HG03442 (cell line): ENCODE results near the gene HSPB8.
"Not testable (repeated sequence)": the region's sequence is repeated elsewhere in the genome, so short reads cannot be mapped to it uniquely, and the experiment has no call there.

Experiments used
- ATAC-seq: cut with Tn5 transposase; IDR thresholded peaks from one replicate; pipeline ENCODE4 v1.9.1; 2021; ENCODE audit warnings: mild to moderate bottlenecking, moderate library complexity; ENCODE audit not compliant: unreplicated experiment

Gene HSPB8

DNA sequence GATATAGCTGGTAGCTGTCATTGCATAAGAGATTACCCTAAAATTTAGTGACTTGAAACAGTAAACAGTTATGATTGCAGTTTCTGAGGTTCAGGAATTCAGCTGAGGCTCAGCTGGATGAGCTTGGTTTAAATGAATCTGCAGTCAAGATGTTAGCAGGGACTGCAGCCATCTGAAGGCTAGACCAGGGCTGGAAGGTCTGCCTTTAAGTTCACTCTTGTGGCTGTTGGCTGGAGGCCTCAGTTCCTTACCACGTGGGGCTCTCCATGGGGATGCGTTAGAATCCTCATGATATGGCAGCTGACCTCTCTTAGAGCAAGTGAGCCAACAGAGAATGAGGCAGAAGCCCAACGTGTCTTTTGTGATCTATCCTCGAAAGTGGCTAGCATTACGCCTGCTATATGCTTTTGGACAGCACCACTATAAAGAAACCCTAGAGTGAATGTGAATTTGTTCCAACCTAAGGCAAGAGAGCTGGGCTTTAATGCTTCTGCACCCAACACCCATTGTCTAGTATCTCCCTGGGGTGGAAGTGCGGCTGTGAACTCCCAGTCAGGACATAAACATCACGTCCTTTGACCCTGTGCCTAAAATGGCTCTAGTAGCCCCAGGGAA is 26.0 kb downstream of the HSPB8 start:
- no peak for ATAC-seq

DNA sequence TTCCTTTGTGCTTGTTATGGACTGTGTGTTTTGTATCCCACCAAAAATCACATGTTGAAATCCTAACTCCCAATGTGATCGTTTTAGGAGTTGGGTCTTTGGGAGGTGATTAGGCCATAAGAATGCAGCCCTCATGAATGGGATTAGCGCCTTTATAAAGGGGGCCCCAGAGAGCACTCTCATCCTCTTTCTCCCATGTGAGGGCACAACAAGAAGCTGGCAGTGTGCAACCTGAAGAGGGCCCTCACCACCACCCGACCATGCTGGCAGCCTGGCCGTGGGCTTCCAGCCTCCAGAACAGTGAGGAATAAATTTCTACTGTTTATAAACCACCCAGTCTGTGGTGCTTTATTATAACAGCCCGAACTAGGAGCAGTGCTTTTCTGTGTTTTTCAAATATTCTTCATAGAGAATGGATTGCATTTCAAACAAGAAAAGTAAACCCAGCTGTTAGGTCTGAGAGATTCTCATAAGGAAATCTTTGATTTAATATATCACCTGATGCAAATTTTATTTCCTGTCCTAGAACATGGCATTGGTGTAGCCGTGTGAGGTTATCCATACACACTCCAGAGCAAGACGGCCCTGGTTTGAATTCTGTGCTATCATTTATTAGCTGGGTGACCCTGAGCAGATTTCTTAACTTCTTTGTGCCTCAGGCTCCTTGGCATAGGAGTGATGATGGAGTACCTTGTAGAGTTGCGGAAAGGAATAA is 27.8 kb downstream of the HSPB8 start:
- ATAC-seq = no peak

DNA sequence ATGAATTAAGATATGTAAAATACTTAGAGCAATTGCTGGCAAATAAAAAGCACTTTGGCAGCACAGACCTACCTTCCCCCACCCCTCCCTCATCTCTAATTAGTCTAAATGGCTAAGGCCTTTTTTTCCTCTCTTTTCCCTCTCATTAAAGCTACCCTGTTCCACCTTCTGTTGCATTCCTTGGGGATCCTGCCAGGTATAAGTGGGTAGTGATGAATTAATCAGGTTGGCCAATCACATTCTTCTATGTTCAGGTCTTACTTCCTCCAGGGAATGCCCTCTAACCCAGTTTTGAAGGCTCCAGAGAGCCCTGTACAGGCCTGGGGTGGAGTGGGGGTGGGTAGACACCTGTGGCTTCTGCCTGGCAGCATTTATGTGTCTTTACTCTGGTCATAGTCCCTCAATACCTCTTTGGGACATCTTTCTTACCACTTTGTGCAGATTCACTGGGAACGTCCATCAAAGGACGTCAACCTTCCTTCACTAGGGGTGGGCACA is 28.4 kb downstream of the HSPB8 start:
- ATAC-seq = no peak

DNA sequence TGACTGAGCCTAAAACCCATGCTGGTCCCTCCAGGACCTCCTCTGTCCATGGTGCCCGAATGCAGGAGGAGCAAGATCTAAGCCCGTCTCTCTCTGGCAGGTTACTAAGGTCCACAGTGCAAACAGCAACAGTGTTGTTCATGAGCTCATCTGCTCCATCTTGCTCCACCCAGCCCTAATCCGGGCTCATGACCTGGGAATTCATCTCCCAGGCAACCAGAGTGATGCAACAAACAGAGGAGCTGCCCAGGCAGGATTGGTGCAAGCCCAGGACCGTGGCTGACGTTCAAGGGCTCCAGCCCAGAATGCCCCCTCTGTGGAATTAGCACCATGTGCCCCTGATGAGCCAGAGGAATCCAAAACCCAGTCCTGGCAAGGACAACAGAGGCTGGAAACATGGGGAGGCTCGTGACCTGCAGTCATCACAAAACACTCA is 29.9 kb downstream of the HSPB8 start:
- no peak for ATAC-seq

DNA sequence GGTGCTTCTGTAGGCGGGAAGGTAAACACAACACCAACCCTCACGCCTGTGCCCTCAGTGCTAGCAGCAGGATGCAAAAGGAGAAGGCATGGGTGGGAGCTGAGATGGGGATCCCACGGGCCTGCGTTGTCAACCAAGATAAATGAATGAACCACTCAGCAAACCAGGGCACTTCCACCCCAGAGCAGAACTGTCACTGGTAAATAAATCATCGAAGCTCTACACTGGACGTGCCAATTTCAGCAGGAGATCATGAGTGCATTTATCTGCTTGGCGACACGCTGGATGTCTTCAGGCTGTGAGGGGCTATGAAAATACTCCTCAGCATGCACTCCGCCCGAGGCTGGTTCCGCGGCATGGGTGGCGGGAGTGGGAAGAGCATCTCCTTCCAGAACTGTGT is 33.2 kb downstream of the HSPB8 start:
- ATAC-seq = no peak

DNA sequence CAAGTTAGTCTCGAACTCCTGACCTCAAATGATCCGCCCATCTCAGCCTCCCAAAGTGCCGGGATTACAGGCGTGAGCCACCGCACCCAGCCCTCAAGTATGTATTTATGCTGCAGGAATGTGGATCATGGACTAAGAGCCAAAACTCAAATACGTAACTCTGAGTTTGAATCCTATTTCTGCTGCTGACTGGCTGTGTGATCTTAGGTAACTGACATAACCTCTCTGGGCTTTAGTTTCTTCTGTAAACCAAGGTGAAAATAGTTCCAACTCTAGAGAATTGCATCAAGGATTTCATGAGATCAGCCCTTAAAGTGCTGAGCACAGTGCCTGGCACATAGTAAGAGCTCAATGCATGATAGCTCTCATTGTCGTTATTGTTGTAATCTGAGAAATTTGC is 37.4 kb downstream of the HSPB8 start:
- ATAC-seq = no peak

DNA sequence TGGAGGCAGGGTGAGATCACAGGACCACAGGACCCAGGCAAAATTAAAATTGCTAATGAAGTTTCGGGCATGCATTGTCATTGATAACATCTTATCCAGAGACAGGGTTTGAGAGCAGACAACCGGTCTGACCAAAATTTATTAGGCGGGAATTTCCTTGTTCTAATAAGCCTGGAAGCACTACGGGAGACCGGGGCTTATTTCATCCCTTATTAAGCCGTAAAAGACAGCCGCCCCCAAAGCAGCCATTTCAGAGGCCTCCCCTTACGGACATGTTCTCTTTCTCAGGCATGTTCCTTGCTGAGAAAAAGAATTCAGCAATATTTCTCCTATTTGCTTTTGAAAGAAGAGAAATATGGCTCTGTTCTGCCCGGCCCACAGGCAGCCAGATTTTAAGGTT is 40.1 kb downstream of the HSPB8 start:
- not testable (repeated sequence) for ATAC-seq

DNA sequence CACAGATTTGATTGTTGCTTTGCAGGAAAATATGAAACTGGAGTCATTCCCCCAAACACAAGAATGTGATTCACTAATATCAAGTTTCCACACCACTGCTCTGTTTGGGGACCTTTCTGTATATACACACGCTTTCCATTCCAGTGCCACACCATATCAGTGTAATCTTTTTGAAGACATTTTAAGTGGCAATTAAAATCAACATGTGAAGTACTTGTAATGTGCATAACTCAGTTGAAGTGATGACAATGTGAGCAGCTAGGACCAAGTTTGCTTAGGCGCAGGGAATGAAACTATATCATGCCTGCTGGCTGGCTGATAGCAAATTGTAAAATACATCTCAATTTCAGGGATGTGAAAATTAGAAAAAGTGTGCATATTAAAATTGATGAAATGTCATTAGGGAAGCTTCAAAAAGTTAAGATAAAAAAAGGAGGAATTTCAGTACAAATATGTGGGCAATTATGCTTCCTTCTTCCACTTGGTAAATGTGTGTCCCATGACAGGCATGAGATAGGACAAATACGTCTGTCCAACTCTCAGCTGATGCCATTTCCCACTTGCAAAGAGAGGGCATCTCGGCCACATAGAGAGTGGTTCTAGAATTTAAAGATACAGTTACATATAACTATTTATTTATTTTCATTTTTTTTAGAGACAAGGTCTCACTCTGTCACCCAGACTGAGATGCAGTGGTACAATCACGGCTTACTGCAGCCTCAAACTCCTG is 43.7 kb downstream of the HSPB8 start:
- no peak for ATAC-seq

DNA sequence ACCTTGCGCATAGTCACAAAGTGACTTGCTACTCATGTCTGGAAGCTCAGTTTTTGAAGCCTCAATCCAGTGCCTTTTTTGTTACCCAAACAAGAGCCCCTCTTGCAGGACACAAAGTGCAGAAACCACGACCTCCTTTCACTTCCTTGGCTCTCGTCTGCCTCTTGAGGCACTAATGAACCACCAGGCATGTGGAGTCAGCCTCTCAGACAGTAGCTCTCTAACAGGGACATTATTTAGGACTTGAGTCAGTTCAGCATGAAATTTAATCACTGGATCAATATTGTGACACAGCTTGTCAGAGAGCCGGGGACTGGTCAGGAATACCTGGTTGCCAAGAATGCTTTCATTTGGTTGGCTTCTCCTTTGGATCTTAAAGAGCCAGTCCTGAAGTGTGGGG is 46.7 kb downstream of the HSPB8 start:
- ATAC-seq = no peak

DNA sequence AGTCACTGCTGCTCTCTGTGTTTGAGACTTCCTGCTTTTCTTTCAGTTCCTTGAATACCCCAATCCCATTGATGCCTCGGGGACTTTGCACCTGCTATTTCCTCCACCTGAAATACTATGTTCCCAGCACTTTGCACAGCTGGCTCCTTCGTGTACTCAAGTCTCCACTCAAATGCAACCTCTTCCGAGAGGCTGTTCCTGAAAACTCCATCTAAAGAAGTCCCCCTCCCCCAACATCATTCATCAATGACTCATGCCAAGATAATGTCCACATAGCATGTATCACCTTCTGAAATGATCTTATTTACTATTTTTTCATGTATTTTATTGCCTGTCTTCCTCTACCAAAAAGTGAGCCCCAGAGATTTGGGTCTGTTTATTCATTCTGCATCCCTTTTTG is 48.6 kb downstream of the HSPB8 start:
- ATAC-seq = no peak

DNA sequence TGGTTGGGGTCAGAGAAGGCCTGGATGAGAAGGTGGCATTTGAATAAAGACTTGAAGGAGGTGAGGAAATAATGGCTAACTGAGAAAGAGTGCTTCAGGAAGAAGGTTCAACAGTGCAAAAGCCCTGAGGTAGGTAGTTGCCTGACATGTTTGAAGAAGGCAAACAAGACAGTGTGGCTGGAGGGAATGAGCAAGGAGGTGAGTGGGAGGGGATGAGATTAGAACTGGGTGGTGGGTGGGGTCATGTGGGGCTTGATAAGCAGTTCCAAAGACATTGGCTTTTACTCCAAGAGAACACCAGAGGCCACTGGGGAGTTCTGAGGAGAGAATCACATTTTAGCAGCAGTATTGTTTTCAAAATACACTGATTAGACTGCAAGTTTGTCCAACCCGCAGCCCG is 50.5 kb downstream of the HSPB8 start:
- no peak for ATAC-seq

DNA sequence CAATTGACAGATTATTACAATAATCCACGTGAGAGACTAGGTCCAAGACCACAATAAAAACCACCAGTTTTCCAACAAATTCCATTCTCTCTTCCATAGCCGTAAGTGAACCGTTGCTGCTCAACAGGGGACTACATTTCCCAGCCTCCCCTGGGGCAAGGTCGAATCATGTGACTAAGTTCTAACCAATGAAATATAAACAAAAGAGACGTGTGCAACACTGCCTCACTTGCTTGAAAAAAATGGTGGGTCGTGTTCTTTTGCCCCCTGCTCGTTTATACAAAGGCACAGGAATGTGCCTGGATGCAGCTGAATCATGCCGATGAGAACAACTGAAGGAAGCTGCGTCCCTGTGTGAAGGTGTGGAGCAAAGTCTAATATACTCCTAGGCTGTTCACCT is 51.1 kb downstream of the HSPB8 start:
- no peak for ATAC-seq

DNA sequence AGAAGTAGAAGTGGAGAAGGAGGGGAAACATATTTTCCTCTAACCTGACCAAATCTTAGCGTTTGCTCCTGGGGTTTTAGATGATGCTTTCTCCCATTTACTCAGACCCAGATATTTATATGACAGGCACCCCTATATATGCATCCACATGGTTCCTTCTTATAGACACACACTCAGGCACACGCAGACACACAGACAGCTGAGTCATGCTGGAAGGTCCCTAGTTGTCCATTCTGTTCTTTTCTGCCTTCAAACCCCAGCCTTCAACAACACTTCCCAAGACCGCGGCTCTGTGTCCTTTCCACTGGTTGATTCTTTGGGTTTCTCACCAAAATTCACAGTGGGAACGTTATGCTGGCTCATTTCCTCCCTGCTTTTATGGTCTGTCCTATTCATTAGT is 52.1 kb downstream of the HSPB8 start:
- no peak for ATAC-seq

DNA sequence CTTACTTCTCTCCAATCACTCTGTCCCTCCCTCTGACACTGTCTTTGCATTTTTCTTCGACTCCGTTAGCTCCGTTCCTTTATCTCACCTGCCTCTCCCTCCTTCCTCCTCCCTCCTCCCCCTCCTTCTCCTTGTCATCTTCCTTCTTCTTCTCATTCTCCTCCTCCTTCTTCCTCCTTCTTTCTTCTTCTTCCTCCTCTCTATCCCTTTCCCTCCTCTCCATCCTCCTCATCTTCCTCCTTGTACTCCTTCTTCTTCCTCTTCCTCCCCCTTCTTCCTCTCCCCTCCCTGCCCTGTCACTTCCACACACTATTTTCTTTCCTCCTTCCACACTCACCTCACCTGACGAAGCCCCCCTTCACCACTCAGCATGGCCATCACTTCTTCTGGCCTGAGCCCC is 53.0 kb downstream of the HSPB8 start:
- ATAC-seq = no peak

DNA sequence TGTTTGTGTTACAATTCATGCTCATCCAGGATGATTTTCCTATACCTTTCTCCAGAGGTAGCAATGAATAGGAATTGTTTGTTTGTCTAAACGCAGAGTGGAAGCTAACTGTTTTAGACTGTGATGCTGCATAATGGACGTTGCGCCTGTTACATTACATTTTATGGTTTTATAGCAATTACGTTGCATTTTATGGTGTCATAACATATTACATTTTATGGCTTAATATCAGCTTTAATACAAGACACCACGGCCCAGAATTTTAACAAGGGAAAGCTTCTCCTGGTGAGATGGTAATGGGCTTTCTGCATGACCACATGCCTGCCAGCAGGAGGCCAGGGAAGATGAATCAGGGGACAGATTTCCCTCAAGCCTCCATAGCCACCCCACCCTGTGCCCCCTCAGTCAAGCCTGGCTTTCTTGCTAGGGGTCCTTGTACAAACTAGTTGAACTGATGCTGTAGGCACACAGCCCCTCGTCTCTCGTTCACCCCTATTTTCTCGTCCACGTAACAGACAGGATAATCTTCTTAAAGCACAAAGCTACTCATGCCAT is 56.5 kb downstream of the HSPB8 start:
- ATAC-seq = no peak

DNA sequence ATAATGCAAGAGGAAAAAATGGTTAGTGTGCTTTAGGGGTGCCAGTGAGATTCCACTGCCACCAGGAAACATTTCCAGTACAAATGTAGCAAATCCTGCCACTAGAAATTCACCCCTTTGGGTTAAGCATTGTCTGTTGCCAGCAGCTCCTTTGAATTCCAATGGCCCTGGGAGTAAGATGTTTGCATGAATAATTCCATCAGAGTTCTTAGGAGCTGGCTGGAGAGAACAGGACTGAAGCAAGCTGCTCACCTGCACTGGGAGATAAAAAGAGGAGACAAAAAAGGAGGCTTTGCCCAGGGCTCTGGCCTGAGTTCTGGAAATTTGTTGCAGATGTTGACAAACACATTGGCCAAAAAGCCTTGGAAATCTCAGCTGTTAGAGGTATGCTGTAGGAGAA is 57.6 kb downstream of the HSPB8 start:
- ATAC-seq = no peak

DNA sequence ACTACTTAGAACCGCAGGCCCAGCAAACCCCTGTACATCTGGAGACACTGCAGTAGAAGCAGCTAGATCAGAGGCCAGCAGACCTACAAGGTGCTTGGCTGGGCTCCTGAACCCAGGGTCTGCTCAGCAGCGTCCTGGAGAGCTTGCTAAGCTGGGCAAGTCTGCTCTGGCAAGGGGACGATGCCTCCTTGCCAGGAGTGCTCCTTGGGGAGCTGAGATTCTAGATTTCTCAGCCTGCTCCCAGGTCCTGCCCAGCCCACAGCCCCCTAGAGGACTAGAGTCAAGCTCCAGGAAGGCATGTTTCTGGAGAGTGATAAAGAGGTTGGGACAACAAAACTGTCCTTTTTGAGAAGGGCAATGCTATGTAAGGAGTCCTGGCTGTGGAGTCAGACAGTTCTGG is 60.3 kb downstream of the HSPB8 start:
- no peak for ATAC-seq

DNA sequence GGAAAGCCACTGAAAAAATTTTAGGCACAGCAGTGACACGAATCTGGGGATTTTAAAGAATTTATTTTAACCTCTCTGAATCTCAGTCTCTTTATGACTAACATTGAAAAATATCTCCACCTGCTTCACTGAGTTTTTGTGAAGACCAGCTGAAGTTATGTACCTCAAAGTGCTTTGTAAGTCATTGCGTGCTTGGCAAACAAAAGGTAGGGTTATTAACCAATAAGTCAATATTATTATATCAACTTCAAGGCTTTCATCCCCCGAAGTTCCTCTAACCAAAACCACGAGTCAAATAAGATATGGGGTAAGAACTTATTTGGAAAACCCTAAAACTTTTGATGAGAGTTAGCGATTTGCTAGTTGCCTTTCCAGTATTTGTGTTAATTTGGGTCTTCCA is 62.3 kb downstream of the HSPB8 start:
- no peak for ATAC-seq

DNA sequence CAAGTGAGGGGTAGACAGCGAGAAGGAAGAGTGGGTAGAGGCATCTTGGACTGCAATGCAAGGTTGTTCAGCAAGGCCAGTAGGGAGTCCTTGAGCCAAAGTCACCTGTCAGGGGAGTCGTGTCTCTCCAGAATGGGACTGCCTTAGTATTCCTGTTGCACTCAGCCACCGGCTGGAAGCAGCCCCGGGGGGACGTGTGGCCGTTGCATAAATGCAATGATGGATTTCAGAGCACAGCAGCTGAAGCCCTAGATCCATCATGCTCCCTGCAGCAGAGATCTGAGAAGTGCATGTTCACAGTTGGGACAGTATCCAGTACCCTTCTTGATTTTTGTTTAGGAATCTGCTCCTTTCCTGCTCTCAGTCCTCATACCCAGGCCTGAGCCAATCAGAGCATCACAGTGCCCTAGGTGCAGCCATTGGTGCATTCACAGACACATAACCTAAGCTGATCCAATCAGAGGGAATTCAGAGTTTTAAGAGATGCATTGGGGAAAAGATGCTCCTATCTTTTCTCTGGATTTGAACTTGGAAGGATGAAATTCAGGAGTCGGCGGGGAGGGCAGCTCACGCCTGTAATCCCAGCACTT is 62.9 kb downstream of the HSPB8 start:
- no peak for ATAC-seq
